HL-60/S4 treated with retinoic acid at 250 ng/mL for 4 days and 3 days (cell line): Measurements from ENCODE around the gene MT1B.

Experiments used
- in situ Hi-C: fragments of 300-500 bp; cut with MboI; formaldehyde crosslinking; loops from 2 replicates; pipeline ENCODE4 v1.7.0; 2022; ENCODE audit warnings: low sequenced_read_pairs

The MT1B gene

DNA sequence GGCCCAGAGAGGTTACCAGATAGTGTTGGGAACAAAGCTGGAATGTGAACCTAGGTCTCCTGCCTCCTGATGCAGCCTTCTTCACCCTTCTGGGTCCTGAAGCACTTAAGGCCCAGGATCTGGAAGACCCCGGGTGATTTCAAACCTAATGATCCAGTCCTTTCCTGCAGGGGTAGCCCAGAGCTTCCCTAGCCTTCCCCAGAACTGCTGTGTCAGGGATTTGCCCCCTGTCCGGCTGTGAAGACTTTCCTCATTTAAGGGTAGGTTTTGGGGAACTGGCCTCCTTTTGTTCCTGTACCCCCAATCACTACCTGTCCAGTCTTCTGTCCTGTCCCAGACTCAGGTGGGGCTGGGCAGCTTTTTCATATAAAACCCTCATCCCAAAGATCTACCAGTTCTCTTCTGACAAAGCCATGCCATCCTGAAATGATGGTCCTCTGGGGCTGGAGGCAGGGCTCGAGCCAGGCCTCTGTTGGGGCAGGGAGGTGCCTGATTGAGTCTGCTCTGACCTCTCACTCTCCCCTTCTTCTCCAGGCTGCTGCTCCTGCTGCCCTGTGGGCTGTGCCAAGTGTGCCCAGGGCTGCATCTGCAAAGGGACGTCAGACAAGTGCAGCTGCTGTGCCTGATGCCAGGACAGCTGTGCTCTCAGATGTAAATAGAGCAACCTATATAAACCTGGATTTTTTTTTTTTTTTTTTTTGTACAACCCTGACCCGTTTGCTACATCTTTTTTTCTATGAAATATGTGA, 31.9 kb downstream of the MT1B start:
- in situ Hi-C loops = no loop called here

DNA sequence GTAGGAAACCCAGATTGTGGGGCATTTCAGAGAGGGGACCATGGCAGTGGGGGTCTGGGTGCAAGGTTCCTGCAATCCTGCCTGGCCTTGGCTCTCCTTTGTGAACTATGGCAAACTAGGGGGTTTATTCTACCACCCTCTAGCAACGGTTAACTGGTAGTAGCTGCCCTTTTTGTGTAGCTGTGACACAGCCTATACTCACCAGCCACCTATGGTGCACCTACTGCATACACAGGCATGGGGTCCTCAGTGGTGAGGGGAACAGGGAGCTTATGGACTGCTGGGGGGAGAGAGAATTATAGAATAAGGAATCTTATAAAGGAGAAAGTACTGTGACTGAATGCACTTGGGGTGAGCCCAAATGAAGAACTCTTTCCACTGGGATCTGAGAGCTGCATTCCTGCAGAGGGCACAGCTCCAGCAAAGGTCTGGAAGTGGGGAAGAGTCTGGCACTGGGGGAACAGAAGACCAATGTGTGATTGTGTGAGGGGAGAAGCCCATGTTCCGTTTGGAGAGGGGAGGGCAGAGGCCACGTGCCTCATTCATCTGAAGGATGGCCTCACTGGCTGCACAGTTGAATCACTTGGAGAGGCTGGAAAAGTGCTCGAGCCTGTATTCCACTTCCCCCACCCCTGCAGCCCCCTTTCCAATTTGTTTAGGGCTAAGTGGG, 32.7 kb downstream of the MT1B start:
- in situ Hi-C loops = no loop called here

DNA sequence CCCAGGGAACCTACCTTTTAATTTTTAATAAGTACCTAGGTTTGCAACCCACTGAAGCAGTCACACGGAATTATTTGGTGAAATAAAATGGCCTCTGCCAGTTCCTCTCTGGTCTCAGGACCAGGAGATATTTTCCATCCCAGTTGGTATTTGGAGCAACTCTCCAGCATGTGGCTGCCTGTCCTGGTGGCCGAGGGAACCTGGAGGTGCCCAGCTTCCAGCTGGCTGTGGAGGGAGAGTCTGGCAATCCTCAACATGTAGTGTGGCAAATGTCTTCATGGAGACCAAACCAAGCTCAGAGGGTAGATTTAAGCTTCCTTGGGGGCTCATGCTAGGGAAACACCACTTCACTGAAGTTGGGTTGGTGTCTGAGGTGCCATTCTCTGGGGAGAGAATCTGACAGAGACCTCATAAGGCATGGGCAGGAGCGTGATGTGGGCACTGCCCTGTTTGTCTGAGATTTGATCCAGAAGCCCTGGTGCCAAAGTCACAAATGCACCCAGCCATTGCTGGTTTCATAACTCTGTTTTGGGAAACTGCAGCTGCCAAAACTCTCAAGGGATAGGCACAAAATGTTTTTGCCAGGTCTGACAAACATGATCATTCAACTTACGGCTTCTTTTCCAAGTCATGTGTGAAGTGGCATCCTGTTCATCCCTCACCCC, 33.4 kb downstream of the MT1B start:
- in situ Hi-C loops = no loop called here

DNA sequence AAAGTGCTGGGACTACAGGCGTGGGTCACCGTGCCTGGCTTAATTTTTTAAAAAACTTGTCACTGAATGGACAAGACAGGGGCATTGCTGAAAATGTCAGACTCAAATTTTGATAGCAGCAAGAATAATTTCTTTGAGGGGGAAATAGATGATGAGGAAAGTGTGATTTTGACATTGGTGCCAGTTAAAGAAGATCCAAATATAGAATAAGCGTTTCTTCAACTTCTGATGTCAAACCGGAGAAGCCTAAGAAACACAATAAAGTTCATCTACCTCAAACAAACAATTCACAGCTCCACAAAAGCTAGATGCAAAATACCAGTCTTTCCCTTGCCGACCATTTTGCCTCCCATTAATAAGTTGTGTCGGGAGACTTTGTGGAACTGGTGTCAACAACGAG, 35.1 kb downstream of the MT1B start:
- in situ Hi-C loops = no loop called here

DNA sequence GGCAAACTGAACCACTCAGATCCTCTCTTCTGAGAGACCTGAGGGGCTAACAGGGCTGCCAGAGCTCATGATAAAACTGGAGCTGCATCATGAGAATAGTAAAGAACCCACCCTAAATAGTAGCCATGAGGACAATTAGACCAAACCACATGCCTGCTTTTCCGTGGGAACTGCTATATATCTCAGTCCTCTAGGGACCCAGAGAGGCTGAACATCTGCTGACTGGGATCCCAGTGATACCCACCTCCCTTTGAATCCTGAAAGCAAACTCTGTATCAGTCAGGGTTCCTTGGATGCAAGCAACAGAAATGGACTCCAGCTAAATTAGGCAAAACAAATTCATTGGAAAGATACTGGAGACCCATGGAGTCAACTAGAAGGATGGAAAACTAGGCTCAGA, 37.1 kb downstream of the MT1B start:
- in situ Hi-C loops = no loop called here

DNA sequence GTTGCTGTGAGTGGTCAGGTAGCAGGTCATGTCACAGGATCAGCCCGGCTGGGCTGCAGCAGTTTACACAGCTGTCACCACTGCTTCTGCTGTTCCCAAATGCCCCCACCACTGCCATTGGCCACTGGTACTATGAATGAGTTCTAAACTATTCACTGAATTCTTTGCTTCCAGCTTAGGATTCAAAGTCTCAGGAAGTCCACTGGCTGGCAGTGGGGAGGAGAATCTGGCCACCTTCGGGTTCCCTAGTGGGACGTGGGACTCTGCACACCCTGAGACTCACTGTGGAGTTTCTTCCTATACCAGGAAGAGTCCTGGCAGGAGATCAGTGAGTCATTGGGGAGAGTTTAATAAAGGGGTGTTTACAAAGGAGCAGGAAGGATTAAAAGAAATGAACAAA, 37.5 kb downstream of the MT1B start:
- in situ Hi-C loops = no loop called here

DNA sequence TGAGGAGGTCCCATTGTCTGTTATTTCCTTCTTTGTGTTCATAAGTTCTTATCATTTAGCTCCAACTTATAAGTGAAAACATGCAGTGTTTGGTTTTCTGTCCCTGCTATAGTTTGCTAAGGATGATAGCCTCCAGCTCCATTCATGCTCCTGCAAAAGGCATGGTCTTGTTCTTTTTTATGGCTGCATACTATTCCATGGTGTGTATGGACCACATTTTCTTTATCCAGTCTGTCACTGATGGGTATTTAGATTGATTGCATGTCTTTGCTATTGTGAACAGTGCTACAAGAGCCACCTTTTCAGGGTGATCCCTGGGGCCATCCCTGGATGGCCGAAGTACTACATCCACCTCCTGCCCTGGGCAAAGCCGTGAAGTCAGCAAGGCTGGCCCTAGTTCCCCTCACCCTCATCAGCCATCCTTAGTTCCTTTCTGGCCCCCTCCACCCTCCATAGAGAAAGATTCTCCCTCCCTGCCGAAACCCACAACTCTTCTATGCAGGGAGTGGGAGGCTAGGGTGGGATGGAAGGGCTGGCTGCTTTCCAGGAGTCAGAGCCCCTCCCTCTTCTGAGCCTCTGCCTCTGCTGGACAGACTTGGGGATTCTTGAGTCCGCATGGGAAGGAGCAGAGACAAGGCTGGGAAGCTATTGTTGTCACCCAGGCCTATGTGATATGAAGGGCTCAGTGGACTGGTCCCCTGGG, 38.9 kb downstream of the MT1B start:
- in situ Hi-C loops = loop anchor here (10.0 kb wide), 1 partner anchor 106 kb away; the partner anchor contains the start of gene MT3

DNA sequence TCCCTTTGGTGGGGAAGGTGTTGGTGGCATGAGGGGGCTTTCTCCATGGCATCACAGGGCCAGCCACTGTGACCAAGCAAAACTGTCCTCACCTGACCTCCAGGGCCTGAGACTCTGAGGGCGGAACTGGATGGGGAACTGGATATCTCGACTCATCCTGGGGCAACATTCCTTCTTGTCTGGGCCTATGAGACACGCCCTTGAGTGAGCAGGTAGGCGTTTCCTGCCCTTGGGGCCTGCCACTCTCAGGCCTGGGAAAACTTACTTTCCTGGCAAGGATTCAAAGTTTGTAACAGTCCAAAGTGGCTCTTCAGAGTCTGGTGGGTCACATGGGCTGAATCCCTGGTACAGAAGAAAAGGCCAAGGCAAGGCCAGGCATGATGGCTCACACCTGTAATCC, 40.2 kb downstream of the MT1B start:
- in situ Hi-C loops = loop anchor here (10.0 kb wide), 1 partner anchor 107 kb away; the partner anchor contains the start of gene MT3

DNA sequence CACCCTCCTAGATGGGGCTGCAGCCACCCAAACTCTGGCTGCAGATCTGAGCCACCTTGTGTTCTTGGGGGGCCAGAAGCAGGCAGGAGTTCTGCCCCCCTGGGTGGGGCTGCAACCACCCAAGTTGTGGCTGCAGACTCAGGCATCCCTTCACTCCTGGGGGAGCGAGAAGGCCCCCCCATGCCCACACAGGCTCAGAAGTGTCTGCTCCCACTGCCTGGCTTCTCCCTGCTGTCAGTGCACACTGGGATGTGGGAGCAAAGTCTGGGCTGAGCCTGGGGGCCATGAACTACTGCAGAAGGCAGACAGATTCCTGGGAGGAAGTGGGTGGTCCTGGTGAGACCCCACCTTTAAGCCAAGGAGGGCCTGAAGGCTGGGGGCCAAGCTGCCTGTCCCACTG, 43.6 kb downstream of the MT1B start:
- in situ Hi-C loops = loop anchor here (10.0 kb wide), 1 partner anchor 110 kb away; the partner anchor contains the start of gene MT3

DNA sequence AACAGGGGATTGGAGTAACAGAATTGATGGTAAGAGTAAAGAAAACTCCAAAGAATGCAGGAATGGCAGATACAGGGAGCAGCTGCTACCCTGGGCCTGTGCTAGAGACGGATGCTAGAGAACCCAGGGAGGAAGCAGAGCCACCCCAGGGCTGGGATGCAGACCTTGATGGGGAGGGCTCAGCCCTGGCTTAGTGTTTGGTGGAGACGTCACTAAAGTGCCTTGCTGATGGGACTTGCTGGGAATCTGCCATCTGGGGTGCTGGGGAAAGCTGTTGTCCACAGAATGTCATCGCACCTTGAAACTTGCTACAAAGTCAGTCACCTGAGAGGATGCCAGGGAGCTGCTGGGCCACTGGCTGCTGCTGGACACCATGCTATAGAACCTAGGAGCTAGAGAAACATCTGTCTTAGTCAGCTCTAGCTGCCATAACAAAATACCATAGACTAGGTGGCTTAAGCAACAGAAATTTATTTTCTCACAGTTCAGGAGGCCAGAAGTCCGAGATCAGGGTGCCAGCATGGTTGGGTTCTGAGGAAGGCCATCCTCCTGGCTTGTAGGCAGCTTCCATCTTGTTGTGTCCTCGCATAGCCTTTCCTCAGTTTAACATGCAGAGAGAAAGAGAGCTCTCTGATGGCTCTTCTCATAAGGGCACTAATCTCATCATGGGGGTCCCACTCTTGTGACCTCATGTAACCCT, 45.9 kb downstream of the MT1B start:
- in situ Hi-C loops = loop anchor here (10.0 kb wide), 1 partner anchor 113 kb away; the partner anchor contains the start of gene MT3

DNA sequence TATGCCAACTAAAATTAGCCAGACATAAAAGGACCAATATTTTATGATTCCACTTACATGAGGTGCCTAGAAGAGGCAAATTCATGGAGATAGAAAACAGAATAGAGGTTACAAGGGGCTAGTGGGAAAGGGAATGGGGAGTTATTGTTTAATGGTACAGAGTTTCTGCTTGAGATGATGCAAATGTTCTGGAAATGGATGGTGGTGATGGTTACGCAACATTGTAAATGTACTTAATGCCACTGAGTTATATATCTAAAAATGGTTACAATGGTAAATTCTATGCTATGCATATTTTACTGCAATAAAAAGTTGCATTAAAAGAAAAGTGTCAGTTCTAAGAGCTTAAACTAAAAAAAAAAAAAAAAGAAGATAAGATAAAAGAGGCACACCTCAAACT, 48.5 kb downstream of the MT1B start:
- in situ Hi-C loops = no loop called here

DNA sequence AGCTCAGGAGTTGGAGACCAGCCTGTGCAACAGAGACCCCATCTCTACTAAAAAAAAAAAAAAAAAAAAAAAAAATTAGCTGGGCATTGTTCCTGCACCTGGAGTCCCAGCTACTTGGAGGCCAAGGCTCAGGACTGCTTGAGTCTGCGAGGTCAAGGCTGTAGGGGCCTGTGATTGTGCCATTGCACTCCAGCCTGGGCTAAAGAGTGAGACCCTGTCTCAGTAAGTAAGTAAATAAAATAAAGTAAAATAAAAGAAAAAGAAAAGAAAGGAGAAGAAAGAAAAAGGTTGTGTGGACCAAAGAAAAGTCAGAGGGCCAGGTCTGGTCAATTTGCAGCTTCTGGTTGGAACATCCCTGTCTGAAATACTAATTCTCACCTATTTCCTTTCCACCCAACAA, 48.9 kb downstream of the MT1B start:
- in situ Hi-C loops = no loop called here

DNA sequence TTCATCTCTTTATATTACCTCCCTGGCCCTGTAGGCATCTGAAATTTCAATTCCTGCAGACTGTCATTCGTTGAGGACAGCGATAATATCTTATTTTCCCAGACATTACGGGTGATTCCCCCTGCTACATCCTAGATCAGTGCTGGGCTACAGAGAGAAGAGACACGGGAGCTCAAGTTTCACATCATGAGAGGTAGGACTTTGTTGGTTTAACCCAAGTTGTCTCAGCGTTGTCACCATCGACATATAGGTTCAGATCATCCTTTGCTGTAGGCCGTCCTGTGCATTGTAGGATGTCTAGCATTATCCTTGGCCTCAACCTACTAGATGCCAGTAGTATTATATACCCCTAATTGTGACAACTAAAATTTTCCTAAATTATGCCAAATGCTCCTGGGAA, 49.8 kb downstream of the MT1B start:
- in situ Hi-C loops = no loop called here
